Activated CD8-positive, alpha-beta memory T cell treated with anti-CD3 and anti-CD28 coated beads, Interleukin-2, amount 50 U/mL, for 24 hours (primary cell): ENCODE measurements around the gene ZDHHC24.
"Not testable (repeated sequence)": the region's sequence is repeated elsewhere in the genome, so short reads cannot be mapped to it uniquely, and the experiment has no call there.

Experiments used
- DNase-seq: peaks from one replicate; pipeline ENCODE4 v3.0.0-alpha.2; 2020; ENCODE audit errors: extremely low read depth

ZDHHC24 gene

GRCh38 chr11:66545701-66546367, at the start of gene ZDHHC24:
ZDHHC24 (minus strand) TSS chr11:66546048; CDS start chr11:66546003, 45 bp downstream.
- DNase-seq = peak; percentile 72

GRCh38 chr11:66595245-66595904, 49.5 kb upstream of the ZDHHC24 start:
- no peak for DNase-seq

- no peak for DNase-seq
Measured at GRCh38 chr11:66593650-66594049, 47.8 kb upstream of the ZDHHC24 start.

- no peak for DNase-seq
Measured at GRCh38 chr11:66593303-66593635, 47.4 kb upstream of the ZDHHC24 start.

GRCh38 chr11:66592457-66593302, 46.8 kb upstream of the ZDHHC24 start, which contains the start of the genes CCDC87 and CCS:
CCDC87 (minus strand) TSS chr11:66593063; CDS start chr11:66593015, 48 bp downstream.
CCS (plus strand) TSS chr11:66593185; CDS start chr11:66593262, 77 bp downstream.
- peak; percentile 97 for DNase-seq

GRCh38 chr11:66591175-66591574, 45.3 kb upstream of the ZDHHC24 start:
- no peak for DNase-seq

- DNase-seq = no peak
Measured at GRCh38 chr11:66589996-66590675, 44.3 kb upstream of the ZDHHC24 start.

GRCh38 chr11:66589315-66589714, 43.5 kb upstream of the ZDHHC24 start:
- not testable (repeated sequence) for DNase-seq

GRCh38 chr11:66586136-66586535, 40.3 kb upstream of the ZDHHC24 start:
- DNase-seq = no peak

- DNase-seq = not testable (repeated sequence)
Measured at GRCh38 chr11:66585447-66585846, 39.6 kb upstream of the ZDHHC24 start.

GRCh38 chr11:66582565-66583147, 36.8 kb upstream of the ZDHHC24 start:
- not testable (repeated sequence) for DNase-seq

- no peak for DNase-seq
Measured at GRCh38 chr11:66581261-66581660, 35.4 kb upstream of the ZDHHC24 start.

- DNase-seq = no peak
Measured at GRCh38 chr11:66580803-66581202, 35.0 kb upstream of the ZDHHC24 start.

GRCh38 chr11:66579017-66579606, 33.3 kb upstream of the ZDHHC24 start:
- DNase-seq = peak; percentile 61

GRCh38 chr11:66570850-66571180, 25.0 kb upstream of the ZDHHC24 start:
- no peak for DNase-seq

GRCh38 chr11:66570079-66570849, 24.4 kb upstream of the ZDHHC24 start:
- no peak for DNase-seq

- no peak for DNase-seq
Measured at GRCh38 chr11:66569076-66569475, 23.2 kb upstream of the ZDHHC24 start.

GRCh38 chr11:66568124-66568916, 22.5 kb upstream of the ZDHHC24 start, which contains the start of gene CTSF:
CTSF (minus strand) TSS chr11:66568606; CDS start chr11:66568486, 120 bp downstream.
- DNase-seq = no peak

GRCh38 chr11:66567787-66568123, 21.9 kb upstream of the ZDHHC24 start:
- no peak for DNase-seq

GRCh38 chr11:66566221-66566620, 20.4 kb upstream of the ZDHHC24 start:
- no peak for DNase-seq
